GM21529 (cell line): Measurements from ENCODE around the gene TNFAIP8L3.
"Not testable (repeated sequence)": the region's sequence is repeated elsewhere in the genome, so short reads cannot be mapped to it uniquely, and the experiment has no call there.

Experiments used
- ATAC-seq: cut with Tn5 transposase; IDR thresholded peaks from one replicate; pipeline ENCODE4 v1.9.1; 2021; ENCODE audit not compliant: unreplicated experiment

Gene TNFAIP8L3

DNA sequence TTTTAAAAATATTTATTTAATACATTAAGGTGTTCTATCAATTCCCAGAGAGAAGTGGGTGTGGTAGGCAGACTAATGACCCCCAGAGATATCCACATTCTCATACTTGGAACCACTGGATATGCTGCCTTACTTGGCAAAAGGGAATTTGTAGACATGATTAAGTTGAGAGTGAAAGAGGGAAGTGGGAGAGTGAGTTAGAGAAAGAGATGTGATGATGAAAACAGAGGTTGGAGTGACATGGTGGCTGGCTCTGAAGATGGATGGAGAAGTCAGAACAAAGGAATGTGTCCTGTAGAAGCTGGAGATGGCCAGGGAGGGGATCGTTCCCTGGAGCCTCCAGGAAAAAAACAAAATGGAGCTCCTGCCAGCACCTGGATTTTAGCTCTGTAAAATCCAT lies 32.0 kb downstream of the TNFAIP8L3 start:
- no peak for ATAC-seq

DNA sequence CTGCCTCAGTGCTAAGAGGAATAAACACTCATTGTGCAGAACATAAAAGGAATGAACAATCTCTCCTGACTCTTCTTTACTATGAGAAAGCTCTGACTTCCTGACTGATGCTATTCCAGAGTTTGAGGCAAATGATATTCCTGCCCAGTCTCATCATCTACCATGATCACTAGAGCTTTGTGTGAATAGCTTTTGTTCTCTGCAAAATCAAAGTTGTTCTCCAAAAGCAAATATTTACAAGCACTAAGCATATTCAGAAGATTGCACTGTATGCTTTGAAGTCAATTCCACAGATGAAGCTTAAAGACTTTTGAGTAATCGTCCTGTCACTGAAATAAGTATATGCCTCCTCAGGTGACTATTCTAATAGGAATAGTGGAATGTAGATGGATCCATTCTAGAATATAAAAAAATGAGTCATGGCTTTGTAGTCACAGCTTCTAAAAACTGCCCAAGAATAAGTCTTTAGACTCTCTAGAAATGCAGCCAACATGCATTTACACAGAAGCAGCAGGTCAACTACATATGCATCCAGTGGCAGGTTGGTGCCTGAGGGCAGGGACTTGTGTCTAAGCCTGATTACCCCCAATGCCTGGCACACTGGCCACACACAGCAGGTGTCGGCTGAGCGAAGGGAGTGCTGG lies 34.6 kb downstream of the TNFAIP8L3 start:
- no peak for ATAC-seq

DNA sequence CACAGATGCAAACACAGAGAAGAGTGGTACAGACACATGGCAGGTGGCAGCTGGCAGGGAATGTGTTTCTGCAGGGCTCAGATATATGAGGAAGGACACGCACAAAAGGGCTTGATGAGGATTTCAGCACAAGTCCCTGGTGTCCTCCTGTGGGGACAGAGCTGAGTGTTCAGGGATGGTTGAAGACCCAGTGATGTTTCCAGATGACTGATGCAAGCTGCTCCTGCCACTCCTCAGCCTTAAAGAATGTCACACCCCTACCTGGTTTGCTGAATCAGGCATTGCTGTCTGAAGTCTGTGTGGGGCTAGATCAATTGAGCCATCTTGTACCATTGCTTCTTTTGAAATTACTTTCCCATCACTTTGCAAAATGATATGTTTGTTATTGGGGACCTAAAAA lies 40.2 kb downstream of the TNFAIP8L3 start:
- no peak for ATAC-seq

DNA sequence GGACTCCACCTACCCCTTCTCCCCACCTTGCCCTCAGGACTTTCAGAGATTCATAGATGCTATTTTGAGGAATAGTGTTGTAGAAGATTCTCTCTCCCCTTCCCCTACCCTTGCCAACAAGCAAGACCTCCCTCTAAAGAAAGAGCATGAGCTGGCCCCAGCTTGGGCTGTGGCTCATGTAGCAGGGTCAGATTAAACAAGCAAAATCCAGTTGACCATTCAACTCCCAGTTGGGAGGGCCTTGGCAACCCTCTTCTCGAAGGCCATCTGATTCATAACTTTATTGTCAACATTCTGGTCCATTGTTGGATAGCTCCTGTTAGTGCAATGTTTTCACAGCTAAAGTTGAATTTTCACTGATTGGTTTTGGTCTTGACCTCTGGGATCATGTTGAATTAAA lies 41.1 kb downstream of the TNFAIP8L3 start:
- no peak for ATAC-seq

DNA sequence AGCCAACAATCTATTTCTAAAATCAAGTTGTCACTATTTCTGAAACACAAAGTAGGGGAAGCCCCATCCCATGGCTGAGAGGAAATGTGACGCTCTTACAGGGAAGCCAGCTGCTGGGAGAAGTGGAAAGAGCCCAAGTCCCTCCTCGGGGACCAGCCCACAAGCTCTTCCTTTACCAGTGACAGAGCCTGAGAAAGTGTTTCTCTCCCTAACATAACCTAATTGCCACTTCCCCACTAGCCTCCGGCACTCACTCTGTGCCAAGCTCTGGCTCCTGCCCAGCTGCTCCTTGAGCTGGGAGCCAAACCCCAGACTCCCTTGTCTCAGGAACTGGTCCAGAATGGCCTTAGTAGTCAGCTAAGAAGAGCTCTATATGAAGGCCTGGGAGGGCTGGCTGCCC lies 42.9 kb downstream of the TNFAIP8L3 start:
- ATAC-seq: no peak

DNA sequence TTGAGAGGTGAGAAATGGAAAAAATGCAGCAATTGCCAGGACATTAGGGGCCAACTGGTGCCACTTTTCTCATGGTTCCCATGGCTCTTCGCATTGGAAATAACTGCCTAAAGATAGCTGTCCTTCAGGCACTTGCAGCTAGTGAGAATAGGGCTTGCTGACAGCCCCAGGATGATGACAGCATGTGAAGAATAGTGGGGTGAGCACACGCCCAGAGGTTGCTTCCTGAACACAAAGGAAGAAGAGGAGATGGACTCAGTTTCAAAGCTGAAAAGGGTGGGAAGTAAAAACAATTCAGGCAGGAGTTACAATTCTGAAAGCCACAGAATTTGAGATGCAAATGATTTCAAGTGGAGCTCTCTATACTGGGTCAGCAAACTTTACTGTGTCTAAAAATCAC lies 45.6 kb downstream of the TNFAIP8L3 start:
- ATAC-seq: no peak

DNA sequence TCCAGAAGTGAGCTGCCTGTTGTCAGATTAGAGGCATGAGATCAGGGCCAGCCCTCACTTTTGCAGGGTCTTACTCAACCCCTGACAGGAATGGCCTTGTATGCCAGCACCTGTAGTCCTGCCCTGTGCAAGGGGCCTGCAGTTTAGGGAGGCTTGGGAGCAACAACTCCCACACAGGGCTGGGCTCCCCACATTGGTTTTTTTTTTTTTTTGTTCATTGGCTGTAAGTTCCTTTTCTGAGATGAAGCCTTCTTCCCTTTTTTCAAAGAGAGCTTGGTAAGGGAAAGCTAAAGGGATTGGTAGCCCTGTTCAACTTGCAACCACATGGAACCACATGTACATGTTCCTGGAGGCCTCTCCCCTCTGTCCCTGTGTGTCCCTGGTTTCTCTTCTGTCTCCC lies 46.4 kb downstream of the TNFAIP8L3 start:
- ATAC-seq: no peak

DNA sequence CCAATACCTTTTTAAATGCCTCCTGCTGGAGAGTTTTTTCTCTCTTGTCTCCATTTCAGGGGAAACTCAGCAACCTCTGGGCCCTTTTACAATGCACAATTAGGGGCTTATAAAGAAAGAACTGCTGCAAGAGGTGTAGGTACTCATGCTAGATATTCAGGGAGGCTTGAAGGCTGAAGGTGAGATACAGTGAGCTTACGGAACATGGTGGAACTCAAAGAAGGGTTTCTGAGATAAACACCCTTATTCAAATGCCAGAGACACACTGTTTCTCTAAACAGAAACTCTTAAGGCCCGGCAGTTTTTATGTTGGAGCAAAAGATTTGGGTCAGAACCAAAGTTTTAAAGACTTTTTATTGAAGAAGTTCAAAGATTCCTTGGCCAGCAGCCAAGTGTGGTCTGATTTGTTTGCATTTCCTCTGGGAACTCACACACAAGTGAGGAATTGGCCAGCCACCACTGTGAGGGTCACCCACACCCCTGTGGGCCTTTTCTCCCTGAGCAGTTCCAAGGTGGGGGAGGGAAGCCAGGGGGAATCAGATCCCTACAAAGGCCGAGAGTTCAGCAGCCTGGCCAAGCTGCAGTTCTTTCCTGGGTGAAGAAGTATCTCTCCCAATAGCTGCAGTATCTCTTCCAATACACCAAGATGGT lies 47.8 kb downstream of the TNFAIP8L3 start:
- ATAC-seq: no peak

DNA sequence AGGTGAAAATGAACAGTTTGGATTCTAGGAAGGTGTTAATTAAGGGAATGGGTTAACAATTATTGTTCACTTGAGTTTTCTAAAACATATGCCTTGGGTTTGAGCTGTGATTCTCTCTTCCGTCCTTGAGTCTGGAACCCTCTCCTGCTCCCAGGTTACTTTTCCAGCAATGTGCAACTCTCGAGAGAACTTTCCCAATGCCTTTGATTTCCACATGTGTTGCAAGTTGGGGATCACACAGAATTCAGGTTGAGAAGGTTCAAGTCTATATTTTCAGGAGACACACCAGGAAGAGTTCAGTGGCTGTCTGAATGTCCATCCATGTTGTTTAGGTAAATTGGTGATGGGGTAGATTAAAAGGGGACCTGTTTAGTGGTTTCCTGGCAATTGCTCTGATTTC lies 48.7 kb downstream of the TNFAIP8L3 start:
- no peak for ATAC-seq

DNA sequence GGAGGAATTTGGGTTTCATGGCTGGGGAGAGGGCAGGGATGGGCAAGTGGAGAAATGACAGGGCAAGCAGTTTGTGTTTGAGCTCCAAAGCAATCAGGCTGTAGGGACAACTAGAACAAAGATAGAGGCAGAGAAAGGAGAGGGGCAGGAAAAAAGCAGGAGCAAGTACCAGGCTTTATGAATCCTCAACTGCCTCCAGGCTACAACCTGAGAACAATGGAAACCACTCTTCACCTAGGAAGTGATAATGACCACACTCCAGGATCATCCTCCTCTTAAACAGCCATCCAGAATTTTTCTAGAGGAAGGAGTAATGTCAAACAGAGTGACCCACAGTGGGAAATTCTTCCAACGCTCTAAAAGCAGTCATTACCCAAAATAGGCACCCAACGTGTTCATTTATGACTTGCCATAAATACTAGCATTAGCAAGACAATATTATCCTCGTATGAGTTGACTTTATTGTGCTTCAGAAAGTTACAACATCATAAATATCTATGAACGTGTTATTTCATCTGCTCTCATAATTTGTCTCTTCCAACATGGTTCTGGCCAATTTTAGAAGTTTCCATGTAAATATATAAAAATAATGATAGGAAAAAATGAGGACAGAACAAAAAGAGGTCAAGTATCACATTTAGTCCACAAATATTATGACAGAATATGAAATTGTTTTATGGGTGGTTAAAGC lies 50.5 kb downstream of the TNFAIP8L3 start:
- no peak for ATAC-seq

DNA sequence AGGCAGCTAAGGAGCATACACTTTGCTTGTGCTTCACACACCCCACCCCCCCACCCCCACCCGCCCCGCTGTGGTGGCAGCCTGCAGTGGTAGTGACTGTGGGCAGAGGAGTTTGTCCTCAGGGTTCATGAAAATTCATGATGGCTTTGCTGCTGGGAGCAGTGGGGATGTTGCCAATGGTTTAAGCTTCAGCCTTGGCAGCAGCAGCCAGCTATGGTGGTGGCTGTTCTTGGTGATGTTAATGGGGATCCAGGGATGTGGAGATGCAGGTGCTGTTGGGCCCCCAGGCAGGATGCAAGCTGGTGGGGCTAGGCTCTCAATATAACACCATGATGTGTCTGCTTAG lies 55.8 kb downstream of the TNFAIP8L3 start:
- ATAC-seq: no peak

DNA sequence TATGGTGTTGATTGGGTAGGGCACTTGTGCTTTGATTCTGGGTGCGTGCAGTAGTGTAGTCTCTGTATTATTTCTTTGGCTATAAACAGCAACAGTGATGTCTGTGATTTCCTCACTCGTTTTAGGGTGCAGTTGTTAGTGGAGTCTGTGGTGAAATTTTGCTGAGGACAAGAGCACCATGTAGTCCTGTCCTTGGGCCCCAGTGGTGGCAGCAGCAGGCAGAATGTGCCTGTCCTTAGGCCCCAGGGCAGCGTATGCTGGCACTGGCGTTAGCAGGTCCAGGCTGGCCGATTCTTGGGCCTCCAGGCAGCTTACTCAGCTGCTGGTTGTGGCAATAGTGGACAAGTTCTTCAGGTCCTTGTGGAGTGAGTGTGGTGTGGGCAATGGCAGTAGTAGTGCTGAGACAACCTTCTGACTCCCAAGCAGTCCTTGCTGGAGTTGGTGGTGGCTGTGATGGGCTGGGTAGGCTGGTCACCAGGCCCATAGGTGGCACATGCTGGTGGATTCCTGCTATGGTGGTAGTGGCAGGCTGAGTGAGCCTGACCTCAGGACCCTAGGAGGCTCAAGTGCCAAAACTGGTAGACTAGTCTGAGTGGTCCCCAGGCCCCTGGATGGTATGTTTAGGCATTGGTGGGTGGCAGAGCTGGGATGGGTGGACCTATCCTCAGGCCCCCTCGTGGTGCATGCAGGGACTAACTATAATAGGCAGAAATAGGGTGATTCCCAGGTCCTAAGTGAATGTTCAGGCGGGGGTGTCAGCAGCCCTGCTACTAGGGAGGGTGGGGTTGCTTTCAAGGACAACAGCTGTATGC lies 56.3 kb downstream of the TNFAIP8L3 start:
- no peak for ATAC-seq

DNA sequence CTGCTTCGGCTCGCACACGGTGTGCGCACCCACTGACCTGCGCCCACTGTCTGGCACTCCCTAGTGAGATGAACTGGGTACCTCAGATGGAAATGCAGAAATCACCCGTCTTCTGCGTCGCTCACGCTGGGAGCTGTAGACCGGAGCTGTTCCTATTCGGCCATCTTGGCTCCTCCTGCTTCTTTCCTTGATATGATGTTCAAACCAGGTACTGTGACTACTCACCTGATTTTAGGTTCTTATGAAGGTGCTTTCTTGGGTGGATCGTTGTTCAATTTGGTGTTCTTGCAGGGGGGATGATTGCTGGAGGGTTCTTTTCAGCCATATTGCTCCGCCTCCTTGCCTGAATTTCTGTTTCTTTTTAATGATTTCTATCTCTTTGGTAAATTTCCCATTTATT lies 57.2 kb downstream of the TNFAIP8L3 start:
- ATAC-seq: not testable (repeated sequence)

DNA sequence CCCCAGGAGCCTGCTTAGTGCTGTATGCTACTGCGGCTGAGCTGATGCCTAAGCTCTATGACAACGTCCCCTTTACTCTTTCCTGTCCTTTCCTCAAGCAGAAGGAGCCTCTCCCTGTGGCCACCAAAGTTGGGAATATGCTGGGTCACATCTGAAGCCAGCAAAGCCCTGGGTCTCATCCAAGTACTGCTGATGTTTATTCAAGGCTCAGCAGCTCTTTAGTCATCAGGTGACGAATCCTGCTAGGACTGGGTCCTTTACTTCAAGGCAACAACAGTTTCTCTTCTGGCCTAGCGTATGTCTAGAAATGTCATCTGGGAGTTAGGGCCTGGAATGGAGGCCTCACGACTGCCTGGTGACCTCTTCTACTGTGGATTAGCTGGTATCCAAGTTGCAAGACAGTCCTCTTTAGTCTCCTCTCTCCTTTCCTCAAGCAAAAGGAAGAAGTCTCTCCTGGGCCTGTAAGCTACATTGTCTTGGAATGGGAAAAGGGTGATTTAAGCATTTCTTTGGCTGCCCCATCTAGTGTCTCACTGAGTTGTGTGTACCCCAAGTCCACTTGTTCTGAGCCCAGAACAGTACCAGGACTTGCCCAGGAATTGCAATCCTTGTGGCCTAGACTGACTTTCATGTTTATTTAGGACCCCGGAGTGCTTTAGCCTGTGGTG lies 63.9 kb downstream of the TNFAIP8L3 start:
- ATAC-seq: no peak

DNA sequence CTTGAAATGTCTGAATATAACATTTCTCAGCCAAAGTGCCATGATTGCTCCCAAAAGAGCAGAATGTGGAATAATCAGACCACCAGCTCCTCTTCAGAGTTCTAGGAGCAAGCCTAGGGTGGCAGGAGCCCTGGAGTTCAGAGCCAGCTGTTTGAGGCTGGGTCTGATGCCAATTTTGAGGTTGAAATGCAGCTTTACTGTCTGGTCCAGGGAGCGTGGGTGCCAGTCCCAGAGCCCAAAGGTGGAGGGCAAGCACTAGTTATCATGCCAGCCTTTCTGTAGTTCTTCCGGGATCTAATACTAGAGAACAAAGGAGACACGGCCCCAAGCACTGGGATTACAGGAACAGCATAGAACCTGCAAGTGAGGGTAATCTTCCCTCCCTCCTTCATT lies 69.3 kb downstream of the TNFAIP8L3 start:
- ATAC-seq: no peak

DNA sequence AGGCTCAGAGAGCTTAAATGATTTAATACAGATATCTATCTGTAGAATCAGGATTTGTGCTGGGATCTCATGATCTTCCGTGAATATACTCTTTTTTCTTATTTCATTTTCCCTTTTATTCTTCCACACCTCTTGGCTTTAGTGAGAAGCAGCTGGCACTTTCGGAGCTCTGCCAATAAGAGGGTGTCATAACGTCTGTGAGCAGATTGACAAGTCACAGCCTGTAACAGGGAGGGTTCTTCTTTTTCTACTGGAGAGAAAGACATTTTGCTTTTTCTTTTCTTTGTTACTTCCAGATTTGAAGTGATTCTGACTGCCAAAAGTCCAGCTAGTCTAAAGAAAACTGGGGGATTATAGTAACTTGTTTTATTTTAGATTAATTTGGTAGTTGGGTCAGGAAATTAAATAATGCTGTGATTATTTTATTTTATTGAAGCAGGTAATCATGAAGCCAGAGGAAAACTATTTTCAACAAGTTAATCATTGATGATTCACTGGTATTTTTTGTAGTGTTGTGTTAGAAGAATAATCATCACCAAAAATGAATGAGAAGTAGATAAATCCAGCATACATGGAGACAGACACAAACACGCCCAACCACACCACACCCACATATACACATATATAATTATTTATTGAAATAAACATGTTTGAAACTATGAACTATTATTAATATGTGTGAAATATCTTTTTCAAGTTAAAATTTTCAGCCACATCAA lies 69.8 kb downstream of the TNFAIP8L3 start:
- ATAC-seq: no peak

DNA sequence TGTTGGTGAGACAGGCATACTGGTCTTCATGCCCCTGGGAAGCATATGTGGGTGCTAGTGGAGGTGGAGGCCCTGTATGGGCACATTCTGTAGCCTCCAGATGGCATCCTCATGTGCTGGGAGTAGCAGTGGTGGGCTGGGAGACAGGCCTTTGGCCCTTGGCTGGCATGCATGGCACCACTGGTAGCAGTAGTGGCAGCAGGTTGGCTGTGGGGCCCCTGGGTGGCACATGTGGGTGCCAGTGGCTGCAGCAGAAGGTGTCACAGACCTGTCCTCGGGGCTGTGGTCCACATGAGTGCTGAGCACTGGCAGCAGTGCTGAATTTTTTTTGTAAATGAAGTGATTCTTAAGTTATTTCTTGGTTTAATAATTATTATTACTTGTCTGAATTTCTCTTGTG lies 71.2 kb downstream of the TNFAIP8L3 start:
- no peak for ATAC-seq

DNA sequence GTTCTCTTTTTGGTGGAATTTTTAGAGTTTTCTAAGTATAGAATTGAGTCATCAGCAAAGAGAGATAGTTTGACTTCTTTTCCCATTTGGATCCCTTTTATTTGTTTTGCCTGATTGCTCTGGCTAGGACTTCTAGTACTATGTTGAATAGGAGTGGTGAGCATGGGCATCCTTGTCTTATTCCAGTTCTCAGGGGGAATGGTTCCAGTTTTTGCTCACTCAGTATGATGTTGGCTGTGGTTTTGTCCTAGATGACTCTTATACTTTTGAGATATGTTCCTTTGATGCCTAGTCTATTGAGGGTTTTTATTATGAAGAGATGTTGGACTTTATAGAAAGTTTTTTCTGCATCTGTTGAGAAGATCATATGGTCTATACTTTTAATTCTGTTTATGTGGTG lies 72.5 kb downstream of the TNFAIP8L3 start:
- no peak for ATAC-seq

DNA sequence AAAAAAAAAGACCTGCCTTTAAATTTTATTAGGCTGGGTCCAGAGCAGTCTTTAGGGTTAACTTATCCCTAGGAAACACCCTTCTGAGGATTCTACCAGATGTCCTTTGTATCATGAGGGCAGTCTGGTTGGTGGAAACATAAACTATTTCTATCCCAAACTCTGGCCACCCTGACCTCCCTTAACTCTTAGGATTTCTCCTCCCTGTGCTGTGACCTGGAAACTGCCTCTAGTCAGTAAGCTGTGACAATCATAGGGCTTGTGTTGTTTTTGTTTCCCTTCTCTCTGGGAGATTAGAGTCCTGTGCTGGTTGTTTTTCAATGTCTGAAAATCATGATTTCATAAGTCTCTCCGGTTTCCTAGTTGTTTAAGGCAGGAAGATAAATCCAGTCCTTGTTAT lies 78.1 kb downstream of the TNFAIP8L3 start:
- ATAC-seq: no peak

DNA sequence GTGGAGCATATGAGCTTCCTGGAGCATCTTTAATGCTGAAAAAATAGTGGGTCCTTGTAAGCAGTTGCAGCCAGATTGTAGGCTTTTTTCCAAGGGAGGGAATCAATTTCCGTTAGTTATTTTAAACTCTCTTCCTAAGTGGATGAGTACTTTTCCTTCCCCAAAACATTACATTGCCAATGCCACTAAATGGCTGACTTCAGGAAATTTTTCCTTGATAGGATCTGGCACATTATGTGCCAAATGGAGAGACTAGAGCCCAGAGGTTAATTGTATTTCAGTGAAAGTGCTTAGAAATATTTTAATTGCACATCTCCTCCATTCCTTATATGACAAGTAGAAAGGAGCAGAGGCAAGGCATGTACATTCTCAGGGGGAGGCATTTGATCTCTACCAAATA lies 83.5 kb downstream of the TNFAIP8L3 start:
- no peak for ATAC-seq
